Measurements from ENCODE around the gene FOXO1.

FOXO1 gene

DNA sequence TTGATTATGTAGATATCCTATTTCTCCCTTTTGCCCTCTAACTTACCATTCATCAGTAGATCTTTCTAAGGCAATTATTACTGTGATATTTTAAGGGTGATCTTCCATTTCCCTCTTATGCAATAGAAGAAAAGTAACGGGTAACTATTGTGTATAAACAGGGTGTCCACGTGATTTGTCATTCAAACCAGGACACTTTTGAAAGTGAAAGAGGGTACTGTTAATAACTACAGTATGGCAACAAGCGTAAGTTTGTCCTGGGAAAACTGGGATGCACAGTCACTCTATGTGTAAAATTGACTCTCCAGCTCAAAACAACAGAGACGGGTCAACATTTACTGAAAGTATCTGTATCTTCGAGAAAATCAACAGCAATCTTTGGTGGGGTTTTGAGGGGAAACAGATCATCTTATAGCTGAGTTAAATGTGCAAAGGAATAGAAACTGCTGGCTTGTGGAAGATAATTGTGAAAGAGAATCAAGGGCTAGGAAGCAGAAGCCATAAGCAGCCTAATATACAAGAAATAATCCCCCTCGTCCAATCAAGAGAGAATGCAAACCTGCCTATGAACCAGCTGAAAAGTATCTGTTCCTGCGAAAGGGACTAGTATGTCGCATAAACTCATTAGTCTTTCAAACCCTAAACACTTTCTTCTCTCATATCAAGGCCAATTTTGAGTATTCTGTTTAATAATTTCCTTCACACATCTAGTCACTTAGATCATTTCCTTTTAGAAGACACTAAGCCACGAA is 126.7 kb downstream of the FOXO1 start:
- FAIRE-seq: no peak

DNA sequence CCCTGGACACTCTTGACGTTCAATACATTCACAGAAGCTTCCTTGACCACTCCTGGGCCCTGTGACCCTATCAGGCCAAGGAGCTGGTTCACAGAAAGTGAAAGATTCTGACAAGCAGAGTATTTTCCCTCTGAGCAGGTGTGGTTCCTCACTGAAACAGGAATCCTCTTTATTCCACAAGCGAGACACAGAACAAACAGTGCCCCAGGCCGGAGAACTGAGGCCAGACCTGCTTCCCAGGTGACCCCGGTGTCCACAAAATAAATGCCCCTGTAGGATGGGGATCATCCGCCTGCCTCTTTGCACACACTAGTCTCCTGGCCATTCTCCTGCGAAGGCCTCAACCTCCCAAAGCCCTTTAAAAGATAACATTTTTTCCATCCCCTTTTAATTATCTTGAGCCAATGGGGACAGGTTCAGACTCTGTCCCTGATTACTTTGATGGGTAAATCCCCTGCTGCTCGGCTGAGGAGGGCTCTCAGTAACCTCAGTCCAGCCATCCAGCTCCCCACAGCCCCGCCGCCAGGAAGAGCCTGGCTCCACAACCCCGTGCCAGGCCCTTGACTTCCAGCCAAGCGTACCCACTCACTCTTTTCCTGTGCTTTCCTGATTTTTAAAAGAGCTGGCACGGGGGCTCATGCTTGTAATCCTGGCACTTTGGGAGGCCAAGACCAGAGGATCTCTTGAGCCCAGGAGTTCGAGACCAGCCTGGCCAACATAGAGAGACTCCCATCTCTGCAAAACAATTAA is 129.1 kb downstream of the FOXO1 start:
- no peak for FAIRE-seq

DNA sequence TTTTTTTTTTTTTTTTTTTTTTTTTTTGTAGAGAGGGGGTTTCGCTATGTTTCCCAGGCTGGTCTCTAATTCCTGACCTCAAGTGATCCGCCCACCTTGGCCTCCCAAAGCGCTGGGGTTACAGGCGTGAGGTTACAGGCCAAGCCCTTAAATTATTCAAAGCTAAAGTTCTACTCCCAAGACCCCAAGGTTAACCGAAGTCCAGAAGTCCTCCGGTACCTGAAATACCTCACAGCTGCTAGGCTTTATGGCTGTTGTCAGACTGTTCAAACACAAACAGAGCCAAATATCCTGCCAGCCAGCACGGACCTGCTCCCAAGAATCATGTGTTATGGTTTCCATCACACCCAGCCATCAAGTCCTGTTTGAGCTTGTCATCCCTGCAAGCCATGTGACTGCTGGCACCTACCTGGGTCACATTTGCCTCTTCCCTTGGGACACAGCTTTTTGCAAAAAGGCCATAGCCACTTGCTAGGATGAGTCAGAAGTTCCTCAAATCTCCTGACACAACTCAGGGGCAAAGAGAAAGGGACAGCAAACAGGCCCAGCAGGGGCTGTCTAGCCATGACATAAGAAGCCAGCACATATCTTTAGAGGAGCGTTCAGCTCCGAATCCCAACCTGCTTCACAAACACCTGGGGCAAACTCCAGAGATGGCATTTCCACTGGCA is 129.9 kb downstream of the FOXO1 start:
- FAIRE-seq: no peak

DNA sequence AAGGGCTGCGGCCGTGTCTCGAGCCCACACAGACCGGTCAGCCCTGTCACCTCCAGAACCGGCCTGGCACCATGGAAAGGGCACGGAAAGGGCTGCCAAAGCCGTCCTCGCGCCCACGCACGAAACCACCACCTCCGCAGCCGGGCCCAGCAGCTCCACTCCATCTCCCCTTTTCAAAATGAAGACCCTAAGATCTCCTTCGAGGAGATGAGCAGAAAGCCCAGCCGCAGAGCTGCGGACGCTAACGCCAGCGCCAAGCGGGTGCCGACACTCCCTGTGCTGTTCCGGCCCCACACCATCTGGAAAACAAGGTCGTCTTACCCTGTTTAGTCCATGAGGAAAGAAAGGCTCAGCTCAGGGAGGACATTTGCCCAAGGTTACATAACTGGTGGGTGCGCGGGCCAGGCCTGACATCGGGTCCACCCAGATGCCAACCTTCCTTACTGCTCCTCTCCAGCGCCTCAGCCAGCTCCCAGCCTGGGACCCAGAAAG is 131.1 kb downstream of the FOXO1 start:
- FAIRE-seq: no peak

DNA sequence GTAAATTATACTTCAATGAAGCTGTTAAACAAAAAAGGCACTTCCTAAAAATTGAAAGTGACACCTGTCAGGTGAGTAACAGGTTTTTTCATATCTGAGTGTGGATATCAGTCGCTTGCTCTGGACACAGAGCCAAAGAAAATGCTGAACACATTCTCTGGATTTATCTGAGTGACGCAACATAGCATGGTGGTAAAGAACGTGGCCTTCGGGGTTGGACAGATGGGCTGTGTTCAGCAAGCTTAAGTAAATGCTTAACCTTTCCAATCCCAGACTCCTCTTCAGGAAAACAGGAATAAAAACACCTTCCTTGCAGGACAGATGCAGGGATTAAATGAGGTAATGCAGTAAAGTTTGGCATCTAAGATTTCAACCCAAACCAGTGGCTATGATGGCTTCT is 132.0 kb downstream of the FOXO1 start:
- FAIRE-seq: no peak

DNA sequence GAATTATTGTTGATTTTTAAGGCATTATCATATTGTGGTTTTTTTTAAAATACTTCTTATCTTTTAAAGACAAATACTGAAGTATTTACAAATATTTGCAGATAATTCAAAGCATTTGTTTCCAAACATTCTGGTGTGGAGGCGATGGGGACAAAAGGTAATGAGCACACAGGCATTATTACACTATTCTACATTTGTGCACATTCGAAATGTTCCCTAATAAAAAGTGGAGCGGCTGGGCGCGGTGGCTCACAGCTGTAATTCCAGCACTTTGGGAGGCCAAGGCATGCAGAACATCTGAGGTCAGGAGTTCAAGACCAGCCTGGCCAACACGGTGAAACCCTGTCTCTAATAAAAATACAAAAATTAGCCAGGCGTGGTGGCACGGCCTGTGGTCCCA is 133.4 kb downstream of the FOXO1 start:
- no peak for FAIRE-seq

DNA sequence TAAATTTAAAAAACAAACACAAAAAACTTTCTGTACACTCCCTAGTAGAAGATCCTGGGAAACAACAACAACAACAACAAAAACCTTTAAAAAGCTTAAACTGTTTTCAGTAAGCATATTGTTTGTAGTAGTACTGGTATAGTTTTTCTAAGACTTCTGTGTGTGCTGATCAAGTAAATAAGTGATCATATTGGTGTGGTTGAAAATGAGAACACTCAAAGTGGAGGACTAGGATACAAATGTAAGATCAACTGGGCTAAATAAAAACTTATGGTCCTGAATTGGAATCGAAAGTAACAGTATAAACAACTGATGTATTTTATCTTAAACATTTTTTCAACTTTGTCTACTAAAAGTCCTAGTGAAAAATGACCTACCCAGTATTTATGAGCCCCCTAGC is 135.5 kb downstream of the FOXO1 start:
- FAIRE-seq: no peak

DNA sequence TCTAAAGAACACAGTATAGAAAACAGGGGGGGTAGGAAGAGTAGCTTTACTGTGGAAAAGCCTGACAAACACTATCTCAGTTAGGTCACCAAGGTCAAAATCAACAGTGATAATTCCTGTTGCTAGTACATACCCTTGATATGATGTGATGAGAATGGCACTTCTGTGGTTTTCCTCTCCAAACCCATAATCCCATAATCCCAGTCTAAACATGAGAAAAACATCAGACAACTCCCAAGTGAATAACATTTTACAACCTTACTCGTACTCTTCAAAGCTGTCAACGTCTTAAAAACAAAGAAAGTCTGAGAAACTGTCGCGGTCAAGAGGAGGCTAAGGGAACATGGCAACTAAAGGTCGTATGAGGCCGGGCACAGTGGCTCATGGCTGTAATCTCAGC is 137.6 kb downstream of the FOXO1 start:
- no peak for FAIRE-seq

DNA sequence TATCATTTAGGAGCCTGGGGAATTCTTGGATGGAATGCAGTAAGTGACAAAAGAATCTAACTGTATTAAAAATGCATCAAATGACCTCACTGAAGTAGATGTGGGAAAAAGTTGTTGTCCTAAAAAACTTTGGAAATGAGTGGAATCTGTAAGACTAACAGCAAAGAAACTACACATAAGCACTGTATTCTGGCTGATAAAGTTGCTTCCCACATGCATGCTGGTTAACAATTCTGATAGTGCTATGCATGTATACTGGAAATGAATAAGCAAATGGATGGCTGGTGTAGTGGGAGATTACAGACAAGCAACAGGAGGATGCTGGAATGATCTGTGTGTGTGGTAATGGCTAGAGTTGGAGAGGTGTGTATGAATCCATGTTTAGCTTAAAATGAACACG is 138.5 kb downstream of the FOXO1 start:
- FAIRE-seq: no peak

DNA sequence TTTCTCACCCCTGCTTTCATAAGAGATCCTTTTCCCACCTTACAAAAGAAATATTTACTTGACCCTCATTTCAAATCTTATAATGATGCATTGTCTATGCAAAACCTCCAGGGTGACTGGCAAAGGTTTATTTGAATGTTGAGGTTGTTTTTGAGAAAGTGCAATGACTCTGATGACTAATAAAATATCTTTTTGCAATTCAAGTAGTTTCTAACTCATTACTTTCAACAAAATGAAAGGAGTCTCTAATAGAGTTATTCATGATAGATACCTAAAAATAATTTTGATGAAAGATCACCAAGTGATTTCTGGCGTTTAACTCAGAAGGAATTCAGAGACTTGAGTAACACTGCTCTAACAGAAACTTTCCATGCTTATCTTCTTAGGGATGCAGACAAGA is 144.2 kb downstream of the FOXO1 start:
- no peak for FAIRE-seq

DNA sequence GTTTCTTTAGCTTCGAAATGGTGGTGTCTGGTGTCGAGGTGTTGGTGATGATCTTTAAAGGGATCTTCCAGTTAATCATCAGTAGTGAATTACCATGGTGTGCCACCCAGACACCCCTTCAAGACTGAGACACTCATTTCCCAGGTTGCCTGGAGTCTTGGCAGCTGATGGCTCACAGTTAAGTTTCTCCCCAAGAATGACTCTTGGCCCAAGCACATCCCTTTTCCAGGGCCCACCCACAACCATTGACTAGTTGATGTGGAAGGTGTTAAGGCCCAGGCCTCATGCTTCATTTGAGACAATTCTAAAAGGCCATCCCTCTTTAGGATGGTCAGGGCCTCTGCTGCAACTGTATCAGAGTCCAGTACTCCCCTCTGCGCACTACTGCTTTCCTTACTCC is 145.5 kb downstream of the FOXO1 start:
- FAIRE-seq: no peak

DNA sequence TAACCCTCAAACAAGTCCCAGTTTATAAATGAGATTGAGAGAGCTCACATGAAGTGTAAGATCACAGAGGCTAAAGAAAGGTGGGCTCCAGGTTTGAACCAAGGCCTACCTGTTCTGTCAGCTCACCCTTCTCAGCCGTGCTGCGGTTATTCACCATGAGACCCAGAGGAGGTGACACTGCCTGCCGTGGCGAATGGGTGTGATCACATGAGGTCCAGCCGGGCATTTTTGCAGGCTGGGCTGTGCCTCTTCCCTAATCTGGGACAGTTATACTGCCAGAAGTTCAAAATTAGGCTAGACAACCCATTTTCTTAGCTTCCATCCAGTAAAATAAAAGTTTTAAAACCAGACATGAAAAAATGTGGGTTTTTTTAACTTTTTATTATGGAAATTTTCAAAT is 146.8 kb downstream of the FOXO1 start:
- no peak for FAIRE-seq

DNA sequence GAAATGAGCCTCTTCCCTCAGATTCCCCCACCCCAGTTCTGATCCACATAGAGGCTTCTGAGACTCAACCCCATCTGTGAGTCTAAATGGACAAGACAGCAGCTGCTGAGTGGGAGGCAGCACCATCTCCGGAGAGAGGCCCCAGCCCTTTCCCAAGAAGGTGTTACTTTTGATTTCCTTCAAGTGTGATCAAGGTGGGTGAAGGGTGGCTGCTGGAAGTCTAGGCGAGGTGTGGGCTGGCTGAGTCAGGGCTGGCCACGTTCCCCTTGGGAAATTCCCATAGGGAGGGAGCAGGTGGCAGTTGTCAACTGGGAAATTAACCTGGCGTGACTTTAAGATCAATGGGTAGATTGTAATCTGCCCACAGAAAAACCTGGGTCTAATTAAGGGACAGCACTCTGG is 148.0 kb downstream of the FOXO1 start:
- no peak for FAIRE-seq

DNA sequence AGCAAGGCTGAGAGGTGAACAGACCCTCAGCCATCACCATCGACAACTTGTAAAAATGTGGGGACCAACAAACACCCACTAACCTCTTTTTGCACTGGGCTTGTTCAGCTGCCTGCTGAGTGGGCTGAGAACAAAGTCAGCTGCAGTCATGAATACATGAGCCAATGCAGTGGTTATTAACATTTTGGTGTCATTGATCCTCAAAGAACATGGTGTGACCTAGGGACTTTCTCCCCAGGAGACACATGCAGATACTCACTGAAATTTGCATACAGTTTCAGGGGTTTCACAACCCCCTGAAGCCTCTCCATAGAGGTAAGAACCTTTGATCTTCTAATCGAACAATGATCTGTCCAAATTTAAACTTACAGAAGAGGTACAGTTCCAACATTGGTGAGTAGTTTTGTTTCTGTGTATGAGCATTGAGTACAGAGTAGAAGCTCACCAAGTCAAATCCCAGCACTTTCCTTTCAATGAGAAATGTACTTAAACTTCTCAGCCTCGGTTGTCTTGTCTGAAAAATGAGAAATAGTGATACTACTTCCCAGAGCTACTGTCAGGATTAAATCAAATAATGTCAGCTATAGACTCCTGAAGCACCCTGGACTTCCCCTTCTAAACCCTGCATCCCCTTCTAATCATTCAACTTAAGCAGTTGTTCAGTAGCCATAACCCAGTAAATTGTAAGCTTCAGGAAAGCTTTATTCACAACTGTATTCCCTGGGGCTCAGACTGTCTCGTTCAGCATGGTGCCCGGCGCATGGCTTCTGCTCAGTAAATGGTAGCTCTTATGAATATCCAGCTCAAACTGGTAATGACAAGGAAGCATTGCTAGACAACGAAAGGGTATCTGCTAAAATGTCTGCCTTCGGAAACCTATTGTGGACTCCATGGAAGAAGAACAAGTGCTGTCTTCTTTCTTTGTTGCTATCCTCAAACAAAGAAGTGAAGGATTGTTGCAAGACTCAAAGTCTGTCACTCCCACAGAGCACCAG is 148.7 kb downstream of the FOXO1 start:
- no peak for FAIRE-seq

DNA sequence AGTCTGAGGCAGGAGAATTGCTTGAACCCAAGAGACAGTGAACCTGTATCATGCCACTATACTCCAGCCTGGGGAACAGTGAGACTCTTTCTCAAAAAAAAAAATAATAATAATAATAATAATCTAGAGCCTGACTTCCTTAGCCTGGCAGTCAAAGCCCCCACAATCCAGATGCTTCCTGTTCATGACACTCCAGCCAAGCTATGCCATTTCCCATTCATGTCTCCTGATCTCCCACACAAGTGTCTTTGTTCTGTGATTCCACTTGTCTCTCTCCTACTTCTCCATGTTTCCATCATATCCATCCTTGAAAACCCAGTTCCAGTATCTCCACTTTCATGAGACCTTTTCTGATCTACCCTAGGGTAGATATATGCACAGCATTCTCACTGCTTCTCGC is 150.7 kb downstream of the FOXO1 start:
- no peak for FAIRE-seq

DNA sequence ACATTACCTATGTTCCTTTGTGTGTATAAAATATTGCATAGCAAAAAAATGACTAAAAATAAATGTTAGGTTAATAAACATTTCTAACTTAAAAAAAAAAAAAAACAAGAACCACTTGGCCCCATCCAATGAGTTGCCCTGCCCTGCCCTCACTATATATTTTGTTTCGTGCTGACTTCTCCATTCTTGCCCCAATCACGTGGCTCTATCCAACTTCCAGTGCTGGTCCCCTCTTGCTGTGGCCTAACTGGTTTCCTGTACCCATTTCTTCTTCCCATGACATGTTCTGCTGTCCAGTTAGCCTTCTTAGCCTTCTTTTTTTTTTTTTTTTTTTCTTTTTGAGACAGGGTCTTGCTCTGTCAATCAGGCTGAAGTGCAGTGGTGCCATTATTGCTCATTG is 151.6 kb downstream of the FOXO1 start:
- FAIRE-seq: no peak

DNA sequence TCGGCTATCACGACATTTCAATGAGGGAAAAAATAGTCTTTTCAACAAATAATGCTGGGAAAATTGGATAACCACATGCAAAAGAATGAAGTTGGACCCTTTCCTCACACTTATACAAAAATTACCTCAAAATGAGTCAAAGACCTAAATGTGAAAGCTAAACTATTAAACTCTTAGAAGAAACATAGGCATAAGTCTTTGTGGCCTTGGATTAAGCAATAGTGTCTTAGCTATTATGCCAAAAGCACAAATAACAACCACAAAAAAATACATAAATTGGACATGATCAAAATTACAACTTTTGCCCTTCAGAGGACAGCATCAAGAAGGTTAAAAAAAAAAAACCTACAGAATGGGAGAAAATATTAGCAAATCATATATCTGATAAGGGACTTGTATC is 156.6 kb downstream of the FOXO1 start:
- no peak for FAIRE-seq

DNA sequence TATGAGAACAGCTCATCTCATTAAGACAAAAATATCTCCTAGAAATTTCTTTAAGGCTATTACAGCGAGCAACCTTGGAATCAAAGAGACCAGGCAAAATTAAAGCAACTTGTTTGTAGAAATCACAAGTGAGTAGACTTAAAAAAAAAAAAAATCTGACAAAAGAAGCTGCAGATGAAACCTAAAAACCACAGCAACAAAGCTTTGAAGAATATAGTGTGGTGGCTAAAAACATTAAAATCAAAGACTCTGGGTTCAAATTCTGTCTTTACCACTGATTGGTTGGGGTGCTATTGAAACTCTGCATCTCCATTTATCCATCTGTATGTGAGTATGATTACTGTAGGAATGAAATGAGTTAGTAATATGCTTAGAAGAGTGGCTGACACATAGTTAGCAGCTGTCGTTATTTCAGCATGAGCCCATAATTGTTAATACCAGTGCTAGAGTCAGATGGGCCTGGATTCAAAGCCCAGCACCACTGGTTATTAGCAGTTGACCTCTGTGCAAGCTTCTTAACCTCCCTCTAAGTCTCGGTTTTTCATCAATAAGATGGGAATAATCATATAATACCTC is 157.6 kb downstream of the FOXO1 start:
- no peak for FAIRE-seq

DNA sequence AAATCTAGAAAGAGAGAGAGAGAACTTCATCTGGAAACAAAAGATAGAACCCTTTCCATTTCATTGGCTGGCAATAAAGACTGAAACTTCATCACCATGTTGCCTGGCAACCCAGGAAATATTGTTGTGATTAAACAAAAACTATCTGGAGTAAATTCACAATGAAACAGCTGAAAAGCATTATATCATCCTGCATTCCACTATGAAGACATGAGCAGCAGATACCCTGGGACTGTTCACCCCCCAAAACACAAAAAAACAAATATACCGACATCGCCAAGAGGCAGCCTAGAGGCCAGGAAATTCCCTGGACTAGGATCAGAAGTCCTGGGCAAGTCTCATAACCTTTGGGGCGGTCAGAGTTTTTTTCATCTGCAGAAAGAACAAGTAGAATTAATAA is 158.3 kb downstream of the FOXO1 start:
- FAIRE-seq: no peak

DNA sequence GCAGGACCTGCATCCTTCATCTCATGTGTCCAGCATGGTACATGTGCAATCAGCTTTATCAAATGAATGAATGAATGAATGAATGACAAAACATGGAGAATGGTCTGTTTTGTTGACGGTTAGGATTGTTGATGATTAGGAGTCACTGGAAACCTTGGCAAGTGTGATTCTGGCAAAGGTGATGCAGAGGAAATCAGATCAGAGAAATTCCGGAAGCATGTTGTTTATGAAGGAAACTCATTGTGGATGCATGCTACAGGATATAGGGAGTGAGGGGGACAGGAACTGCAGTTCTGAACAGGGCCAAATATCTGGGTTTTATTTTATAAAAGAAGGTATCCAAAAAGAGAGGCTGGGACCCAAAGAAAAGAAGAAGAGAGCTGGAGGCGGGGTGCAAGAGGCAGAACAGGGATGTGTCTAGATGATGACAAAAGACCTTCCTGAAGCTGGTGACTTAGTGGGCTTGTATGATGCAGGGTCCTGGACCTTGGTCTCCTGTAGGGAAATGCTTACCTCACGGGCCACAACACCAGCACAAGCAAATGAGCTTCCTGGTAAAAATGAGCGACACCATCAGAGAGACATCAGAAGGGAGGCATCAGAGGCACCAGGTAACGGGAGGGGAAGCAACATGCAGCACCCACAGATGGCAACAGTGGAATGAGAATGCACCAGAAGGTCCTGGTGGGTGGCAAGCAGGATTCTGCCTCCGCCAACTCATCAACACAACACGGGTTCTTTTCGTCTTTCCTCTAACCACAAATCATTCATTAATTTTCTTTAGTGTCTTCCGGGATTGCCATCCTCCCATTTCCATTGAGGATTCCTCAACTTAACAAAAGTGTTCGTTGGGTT is 159.6 kb downstream of the FOXO1 start:
- FAIRE-seq: no peak
